ENCODE data around the gene FAM204A.

The FAM204A gene

DNA sequence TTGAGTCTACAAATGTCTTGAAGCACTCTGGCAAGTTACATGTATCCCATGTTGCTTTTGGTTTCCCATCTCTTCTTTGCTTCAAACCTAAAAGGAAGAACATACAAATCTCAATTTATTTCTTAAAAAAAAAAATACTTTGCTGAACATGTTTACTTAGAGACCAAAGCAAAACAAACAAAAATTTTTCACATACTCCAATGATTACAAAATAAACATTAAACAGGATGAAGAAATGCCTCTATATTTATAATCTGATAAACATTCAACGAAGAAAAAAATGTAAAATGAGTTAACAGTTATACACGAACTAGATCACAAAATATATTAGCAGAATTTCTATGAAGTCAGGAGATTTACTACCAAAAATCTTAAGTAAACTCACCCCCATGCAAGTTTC, 31.3 kb downstream of the FAM204A start:
- Mint-ChIP-seq H3K4me1 (ENCODE audit: low read depth) (no peaks in the 10 kb centered on the region), H3K4me3 (no peak overlapping the region), H3K36me3 (ENCODE audit: low read depth) (peaks cover 9% of the 10 kb centered on the region), H3K9me3 (no peaks in the 10 kb centered on the region), H3K27me3 (ENCODE audit: low read depth) (no peaks in the 10 kb centered on the region), H3K27ac (no peak overlapping the region)

DNA sequence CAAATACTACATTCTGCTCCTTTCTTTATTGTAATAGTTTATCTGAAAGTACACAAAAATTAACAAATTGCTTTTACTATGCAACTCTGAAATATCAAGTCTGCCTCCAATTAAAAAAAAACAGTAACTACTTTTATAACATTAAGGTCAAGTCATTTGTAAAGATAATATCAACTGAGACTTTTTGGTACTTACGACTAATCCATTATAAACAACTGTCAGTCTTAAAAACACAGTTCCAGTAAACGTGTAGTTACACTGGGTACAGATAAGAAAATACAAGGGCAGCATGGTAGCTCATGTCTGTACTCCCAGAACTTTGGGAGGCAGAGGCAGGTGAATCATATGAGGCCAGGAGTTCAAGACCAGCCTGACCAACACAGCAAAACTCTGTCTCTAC, 32.2 kb downstream of the FAM204A start:
- Mint-ChIP-seq H3K4me3 (no peak overlapping the region), H3K27me3 (ENCODE audit: low read depth) (no peaks in the 10 kb centered on the region), H3K4me1 (ENCODE audit: low read depth) (no peaks in the 10 kb centered on the region), H3K27ac (no peak overlapping the region), H3K36me3 (ENCODE audit: low read depth) (peaks cover 11% of the 10 kb centered on the region), H3K9me3 (no peaks in the 10 kb centered on the region)

DNA sequence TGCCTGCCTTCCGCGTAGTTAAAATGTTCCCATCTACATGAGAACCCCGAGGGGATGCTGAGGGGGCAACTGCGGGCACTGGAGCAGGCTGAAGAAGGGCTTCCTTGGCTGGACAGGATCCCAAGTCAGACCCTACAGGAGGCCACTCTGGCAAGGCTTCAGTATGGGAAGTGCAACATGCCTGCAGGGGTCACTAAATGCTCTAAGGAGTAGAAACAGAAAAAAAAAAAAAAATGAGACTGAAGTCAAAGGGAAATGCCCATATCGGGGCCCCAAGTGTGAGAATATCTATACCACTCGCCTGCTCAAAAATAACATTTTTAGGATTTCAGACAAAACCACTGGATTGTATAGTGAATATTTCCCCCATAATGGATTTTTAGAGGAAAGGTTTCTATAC, 33.5 kb downstream of the FAM204A start:
- Mint-ChIP-seq H3K27me3 (ENCODE audit: low read depth) (no peaks in the 10 kb centered on the region), H3K4me3 (no peak overlapping the region), H3K36me3 (ENCODE audit: low read depth) (peaks cover 13% of the 10 kb centered on the region), H3K4me1 (ENCODE audit: low read depth) (no peaks in the 10 kb centered on the region), H3K27ac (no peak overlapping the region), H3K9me3 (no peaks in the 10 kb centered on the region)

DNA sequence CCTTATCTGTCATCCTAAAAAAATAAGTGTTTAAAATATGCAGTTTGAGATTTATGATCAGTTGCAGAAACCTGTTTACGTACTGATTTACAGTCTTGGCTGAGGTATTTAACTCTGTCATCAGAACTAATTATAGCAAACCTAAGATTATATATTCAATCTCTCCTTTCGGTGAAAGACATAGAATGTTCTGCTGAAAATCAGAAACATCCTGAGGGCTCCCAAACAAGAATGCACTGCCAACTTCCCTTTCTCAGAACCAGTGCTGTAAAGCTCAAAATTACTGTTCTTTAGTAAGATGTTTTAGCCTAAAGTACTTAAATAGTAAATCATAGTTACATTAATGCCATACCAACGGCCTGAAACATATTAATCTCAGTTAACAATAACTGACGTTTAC, 34.3 kb downstream of the FAM204A start:
- Mint-ChIP-seq H3K27ac (no peak overlapping the region), H3K27me3 (ENCODE audit: low read depth) (no peaks in the 10 kb centered on the region), H3K36me3 (ENCODE audit: low read depth) (peaks cover 13% of the 10 kb centered on the region)

DNA sequence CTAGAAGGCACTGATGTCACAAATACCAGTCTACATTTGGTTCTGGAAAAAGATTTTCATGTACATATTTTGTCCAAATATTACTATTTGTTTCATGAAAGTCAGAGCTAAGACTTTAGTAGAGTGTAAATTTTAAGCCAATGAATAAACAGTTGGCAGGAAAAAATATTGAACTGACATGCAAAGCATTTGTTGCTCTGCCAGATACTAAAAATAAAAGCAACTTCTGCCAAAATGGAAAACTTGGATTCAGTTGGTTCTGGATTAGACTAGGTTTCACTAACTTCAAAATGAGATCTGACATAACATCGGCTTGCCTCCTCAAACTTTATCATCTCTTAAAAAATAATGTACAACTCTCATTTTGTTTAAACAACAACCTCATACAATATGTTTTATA, 34.9 kb downstream of the FAM204A start:
- no peaks in the 10 kb centered on the region for H3K9me3 Mint-ChIP-seq
- H3K4me3 Mint-ChIP-seq = no peak overlapping the region
- no peaks in the 10 kb centered on the region for H3K4me1 Mint-ChIP-seq (ENCODE audit: low read depth)
- peaks cover 13% of the 10 kb centered on the region for H3K36me3 Mint-ChIP-seq (ENCODE audit: low read depth)
- H3K27ac Mint-ChIP-seq = no peak overlapping the region
- no peaks in the 10 kb centered on the region for H3K27me3 Mint-ChIP-seq (ENCODE audit: low read depth)

More for the DNA sequence above, 34.3 kb downstream of the FAM204A start:
- H3K9me3 Mint-ChIP-seq = no peaks in the 10 kb centered on the region
- H3K4me1 Mint-ChIP-seq (ENCODE audit: low read depth) = no peaks in the 10 kb centered on the region
- no peak overlapping the region for H3K4me3 Mint-ChIP-seq

DNA sequence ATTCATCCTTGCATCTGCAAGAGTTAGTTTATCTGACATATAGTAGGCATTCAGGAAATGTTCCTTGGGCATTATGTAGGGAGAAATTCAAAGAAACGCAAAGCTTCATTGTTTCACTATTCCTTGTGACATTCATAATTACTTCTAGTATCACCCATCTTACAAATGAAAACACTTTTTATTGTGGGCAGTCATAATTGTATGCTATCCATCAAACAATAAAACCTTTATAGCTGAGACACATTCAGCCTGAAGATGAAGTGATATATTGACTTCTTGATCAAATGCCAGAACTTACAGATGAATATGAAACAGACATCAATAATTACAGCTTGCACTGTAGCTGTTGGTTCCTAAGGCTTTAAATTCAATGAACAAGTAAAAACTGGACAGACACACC, 36.4 kb downstream of the FAM204A start:
- H3K36me3 Mint-ChIP-seq (ENCODE audit: low read depth) = peaks cover 11% of the 10 kb centered on the region
- H3K4me3 Mint-ChIP-seq = no peak overlapping the region
- H3K9me3 Mint-ChIP-seq = no peaks in the 10 kb centered on the region
- H3K4me1 Mint-ChIP-seq (ENCODE audit: low read depth) = no peaks in the 10 kb centered on the region
- no peak overlapping the region for H3K27ac Mint-ChIP-seq
- no peaks in the 10 kb centered on the region for H3K27me3 Mint-ChIP-seq (ENCODE audit: low read depth)

DNA sequence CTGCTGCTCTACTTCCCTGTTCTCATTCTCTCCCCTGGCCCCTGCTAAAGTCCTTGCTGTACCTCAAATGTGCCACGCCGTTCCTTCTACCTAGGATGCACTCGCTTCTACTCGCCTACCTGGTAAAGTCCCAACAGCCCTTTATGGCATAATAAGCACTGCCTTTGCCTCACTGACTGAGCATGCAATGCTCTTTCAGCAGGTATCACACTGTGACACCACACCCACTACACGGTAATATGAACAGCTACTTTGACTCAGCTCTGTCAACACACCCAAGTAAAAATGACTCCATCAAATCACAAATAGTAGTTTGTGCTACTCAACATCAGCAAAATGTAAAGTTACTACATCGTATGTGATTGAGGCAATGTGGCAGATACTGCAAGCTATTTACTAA, 37.6 kb downstream of the FAM204A start:
- Mint-ChIP-seq H3K4me1 (ENCODE audit: low read depth) (no peaks in the 10 kb centered on the region), H3K27ac (no peak overlapping the region), H3K27me3 (ENCODE audit: low read depth) (no peaks in the 10 kb centered on the region), H3K36me3 (ENCODE audit: low read depth) (peaks cover 9% of the 10 kb centered on the region), H3K4me3 (no peak overlapping the region), H3K9me3 (no peaks in the 10 kb centered on the region)

DNA sequence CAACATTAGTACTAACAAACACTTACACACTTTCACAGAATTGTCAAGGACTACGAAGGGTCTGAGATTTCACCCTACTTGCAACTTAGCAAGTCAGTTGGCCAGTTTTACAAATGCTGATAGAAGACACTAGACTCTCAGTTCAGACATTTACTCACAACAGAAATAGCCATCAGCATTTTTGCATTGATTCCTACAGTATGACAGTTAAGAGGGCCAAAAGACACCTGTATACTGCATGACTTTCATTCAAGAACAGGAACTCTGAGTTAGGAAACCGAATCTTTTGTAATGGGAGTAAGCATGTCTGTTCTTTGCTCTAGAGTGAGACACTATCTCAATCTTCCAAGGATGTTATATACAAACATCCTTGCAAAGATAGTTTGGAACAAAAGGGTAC, 40.9 kb downstream of the FAM204A start:
- H3K27ac Mint-ChIP-seq = no peak overlapping the region

DNA sequence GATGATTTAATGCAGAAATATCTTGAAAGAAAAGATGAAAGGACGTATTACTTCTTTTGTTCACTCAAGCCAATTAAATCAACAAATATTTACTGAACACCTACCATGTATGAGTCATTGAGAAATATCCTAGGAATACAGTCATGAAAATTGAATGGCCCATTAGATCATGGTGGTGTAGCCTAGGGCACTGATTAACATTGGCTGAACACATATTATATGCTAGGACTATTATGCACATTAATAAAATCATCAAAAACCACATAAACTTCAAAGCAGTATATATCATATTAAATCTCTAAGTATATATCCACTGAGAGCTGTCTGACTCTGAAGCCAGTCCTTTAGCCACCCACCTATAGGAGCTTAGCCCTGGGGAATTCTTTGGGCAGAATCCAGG, 41.8 kb downstream of the FAM204A start:
- Mint-ChIP-seq H3K4me3 (no peak overlapping the region), H3K27me3 (ENCODE audit: low read depth) (no peaks in the 10 kb centered on the region), H3K4me1 (ENCODE audit: low read depth) (no peaks in the 10 kb centered on the region), H3K36me3 (ENCODE audit: low read depth) (peaks cover 4% of the 10 kb centered on the region), H3K9me3 (no peaks in the 10 kb centered on the region), H3K27ac (no peak overlapping the region)

More for the DNA sequence above, 40.9 kb downstream of the FAM204A start:
- H3K9me3 Mint-ChIP-seq = no peaks in the 10 kb centered on the region
- peaks cover 4% of the 10 kb centered on the region for H3K36me3 Mint-ChIP-seq (ENCODE audit: low read depth)
- no peaks in the 10 kb centered on the region for H3K27me3 Mint-ChIP-seq (ENCODE audit: low read depth)
- H3K4me3 Mint-ChIP-seq = no peak overlapping the region
- no peaks in the 10 kb centered on the region for H3K4me1 Mint-ChIP-seq (ENCODE audit: low read depth)

DNA sequence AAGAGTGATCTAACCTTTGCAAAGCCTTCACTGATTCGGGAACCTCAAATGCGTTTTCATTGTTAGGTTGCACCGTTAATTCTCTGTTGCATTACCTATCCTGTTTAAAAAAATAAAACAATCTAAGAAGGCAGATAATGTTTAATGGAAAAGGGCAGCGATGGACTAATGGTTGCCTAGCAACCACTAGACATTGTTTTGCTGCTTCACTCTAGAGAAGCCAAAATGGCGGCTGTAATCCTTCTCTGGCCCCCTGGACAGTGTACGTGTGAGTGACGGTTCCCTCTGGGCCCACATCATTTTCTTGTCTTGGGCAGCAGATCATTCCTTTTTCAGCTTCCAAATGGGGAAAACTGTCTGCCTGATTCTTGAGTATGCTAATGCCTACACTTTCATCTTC, 43.3 kb downstream of the FAM204A start:
- H3K36me3 Mint-ChIP-seq (ENCODE audit: low read depth) = no peaks in the 10 kb centered on the region
- no peaks in the 10 kb centered on the region for H3K9me3 Mint-ChIP-seq
- no peak overlapping the region for H3K4me3 Mint-ChIP-seq
- H3K27ac Mint-ChIP-seq = no peak overlapping the region
- H3K4me1 Mint-ChIP-seq (ENCODE audit: low read depth) = no peaks in the 10 kb centered on the region
- H3K27me3 Mint-ChIP-seq (ENCODE audit: low read depth) = peaks cover 4% of the 10 kb centered on the region

DNA sequence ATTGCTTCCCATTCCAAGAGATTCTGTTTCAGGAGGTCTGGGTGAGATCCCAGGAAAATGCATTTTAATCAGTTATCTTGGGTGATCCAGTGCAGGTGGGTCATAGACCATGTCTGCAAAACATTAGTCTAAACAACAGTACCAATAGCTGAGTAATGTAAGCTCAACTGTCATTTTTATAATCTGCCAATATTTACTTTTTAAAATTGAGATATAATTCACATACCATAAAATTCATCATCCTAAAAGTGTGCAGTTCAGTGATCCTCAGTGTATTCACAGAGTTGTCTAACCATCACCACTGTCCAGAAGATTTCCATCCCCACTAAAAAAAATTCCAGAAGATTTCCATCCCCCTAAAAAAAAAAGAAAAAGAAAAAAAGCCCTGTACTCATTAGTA, 51.0 kb downstream of the FAM204A start:
- Mint-ChIP-seq H3K4me3 (no peak overlapping the region), H3K36me3 (ENCODE audit: low read depth) (no peaks in the 10 kb centered on the region), H3K27me3 (ENCODE audit: low read depth) (peaks cover 28% of the 10 kb centered on the region), H3K27ac (no peak overlapping the region), H3K9me3 (no peaks in the 10 kb centered on the region), H3K4me1 (ENCODE audit: low read depth) (no peaks in the 10 kb centered on the region)

DNA sequence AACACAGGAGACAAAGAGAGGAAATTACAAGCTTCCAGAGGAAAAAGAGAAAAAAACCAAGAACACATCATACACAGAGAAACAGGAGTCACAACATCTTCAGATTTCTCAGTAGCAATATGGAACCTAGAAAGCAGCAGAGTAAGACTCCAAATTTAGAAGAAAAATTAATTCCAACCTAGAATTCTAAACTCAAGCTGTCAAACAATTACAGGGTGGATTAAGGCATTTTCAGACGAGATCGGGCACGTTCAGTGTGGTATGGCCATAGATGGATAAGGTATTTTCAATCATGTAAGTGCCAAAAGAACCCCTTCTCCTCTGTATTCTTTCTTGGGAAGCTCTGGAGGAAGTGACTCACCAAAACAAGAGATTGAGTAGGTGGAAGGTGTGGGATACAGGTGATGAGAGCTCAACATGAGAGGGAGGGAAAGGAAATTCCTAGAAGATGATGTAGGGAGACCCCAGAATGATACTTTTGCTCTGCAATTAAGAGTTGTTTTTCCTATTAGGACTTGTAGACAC, 51.6 kb downstream of the FAM204A start:
- Mint-ChIP-seq H3K9me3 (no peaks in the 10 kb centered on the region), H3K27me3 (ENCODE audit: low read depth) (peaks cover 28% of the 10 kb centered on the region), H3K4me3 (no peak overlapping the region), H3K36me3 (ENCODE audit: low read depth) (no peaks in the 10 kb centered on the region), H3K4me1 (ENCODE audit: low read depth) (no peaks in the 10 kb centered on the region), H3K27ac (no peak overlapping the region)

DNA sequence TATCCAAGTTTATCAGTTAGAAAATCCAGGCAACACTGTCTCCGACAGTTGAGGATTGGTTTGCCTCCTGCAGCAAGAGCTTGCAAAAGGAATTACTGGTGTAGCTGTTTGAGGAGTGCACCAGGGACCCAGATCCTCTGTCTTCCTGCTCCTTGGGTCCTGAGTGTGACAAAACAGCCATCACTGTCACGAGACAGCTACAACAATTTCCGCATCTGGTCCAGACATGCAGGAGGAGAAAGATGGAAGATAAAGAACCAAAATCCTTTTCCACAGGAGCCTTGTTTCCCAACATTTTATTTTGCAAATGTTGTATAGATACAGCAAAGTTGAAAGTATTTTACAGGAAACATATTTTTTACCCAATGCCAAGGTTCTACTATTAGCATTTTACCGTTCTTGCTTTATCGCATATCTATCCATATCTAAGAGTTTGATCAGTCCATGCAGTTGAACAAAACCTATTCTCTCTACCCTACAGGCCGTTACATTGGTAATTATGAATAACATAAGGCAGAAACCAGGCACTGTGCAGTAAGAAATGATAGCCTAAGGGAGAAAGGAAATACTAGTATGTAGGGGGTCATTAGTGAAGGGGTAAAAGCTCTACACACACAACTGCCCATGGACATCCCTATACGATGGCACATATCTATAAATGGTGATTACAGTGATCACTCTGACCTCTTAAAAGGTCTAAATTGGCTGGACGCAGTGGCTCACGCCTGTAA, 54.9 kb downstream of the FAM204A start:
- Mint-ChIP-seq H3K4me3 (no peak overlapping the region), H3K4me1 (ENCODE audit: low read depth) (no peaks in the 10 kb centered on the region), H3K27me3 (ENCODE audit: low read depth) (peaks cover 19% of the 10 kb centered on the region), H3K27ac (no peak overlapping the region), H3K9me3 (no peaks in the 10 kb centered on the region), H3K36me3 (ENCODE audit: low read depth) (no peaks in the 10 kb centered on the region)

DNA sequence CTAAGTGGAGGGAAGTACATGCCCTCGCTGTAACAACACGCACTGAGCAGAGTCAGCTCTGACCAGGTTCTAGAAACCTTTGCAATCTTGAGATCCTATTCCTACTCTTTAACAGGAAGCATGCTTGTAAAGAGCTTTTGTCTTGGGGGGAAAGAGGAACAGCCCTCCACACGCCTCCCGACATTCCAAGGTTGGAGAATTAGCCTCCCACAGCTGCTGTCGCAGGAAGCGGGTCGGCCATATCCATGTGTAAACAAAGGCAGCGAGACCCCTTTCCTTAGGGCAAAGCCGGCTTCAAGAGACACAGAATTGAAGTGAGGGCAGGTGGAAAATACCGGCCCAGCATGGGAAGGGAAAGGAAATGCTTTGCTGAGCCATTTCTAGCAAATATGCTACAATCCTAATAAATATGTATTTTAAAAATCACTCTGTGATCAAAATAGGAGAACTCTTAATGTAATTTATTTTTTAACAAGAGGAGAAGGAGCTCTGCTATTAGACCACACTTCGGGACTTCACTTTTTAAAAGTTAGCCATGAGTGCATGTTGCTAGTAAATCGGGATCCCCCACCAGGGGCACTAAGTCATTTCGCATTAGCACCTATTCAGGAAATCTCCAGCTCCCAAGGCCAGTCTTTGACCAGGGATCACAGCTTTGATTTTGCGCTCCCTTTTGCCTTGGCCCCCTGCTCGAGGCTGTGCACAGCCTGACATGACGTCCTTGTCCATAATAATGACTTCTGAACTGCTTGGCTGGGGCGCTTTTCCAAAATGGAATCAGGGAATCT, 55.9 kb downstream of the FAM204A start:
- peaks cover 16% of the 10 kb centered on the region for H3K27me3 Mint-ChIP-seq (ENCODE audit: low read depth)
- H3K4me3 Mint-ChIP-seq = no peak overlapping the region
- H3K27ac Mint-ChIP-seq = no peak overlapping the region
- no peaks in the 10 kb centered on the region for H3K36me3 Mint-ChIP-seq (ENCODE audit: low read depth)
- H3K4me1 Mint-ChIP-seq (ENCODE audit: low read depth) = no peaks in the 10 kb centered on the region
- H3K9me3 Mint-ChIP-seq = no peaks in the 10 kb centered on the region

DNA sequence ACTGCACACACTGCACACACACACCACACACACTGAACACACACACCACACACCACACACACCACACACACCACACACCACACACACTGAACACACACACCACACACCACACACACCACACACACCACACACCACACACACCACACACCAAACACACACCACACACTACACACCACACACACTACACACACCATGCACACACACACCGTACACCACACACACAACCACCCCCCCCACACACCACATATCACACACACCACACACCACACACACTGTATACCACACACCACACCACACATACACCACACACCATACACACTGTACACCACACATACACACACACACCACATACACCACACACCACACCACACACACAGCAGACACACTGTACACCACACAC, 59.5 kb downstream of the FAM204A start:
- Mint-ChIP-seq H3K9me3 (no peaks in the 10 kb centered on the region), H3K4me3 (no peak overlapping the region), H3K4me1 (ENCODE audit: low read depth) (no peaks in the 10 kb centered on the region), H3K27me3 (ENCODE audit: low read depth) (peaks cover 5% of the 10 kb centered on the region), H3K27ac (no peak overlapping the region), H3K36me3 (ENCODE audit: low read depth) (no peaks in the 10 kb centered on the region)

All from T-helper 1 cell treated with Interleukin-12 subunit alpha and Interleukin-12 subunit beta and Interleukin-4 antibody, amounts not matched to agents 30 μg/mL and 1 μg/mL, for 36 hours (primary cell).